Endothelial cell of umbilical vein (primary cell): ENCODE measurements around the gene MAP3K19.

Source experiments
- EZH2 ChIP-seq: IDR thresholded peaks from 2 replicates; pipeline ENCODE4 v1.6.1; 2012; ENCODE audit warnings: borderline replicate concordance, low read depth, mild to moderate bottlenecking, moderate library complexity, low read length, inconsistent platforms; ENCODE audit not compliant: severe bottlenecking
- GATA2 ChIP-seq: IDR thresholded peaks from 2 replicates; pipeline ENCODE4 v1.7.0; 2011; ENCODE audit warnings: low read depth, mild to moderate bottlenecking, moderate library complexity, mixed read lengths, low read length; ENCODE audit not compliant: insufficient read length, insufficient read depth
- JUN ChIP-seq: IDR thresholded peaks from 2 replicates; pipeline ENCODE4 v1.6.1; 2011; ENCODE audit warnings: borderline replicate concordance, low read depth; ENCODE audit not compliant: insufficient read length, insufficient read depth
- POLR2A ChIP-seq: IDR thresholded peaks from 2 replicates; pipeline ENCODE4 v1.6.1; 2012; ENCODE audit warnings: low read depth, mild to moderate bottlenecking, control low read depth, low read length
- POLR2AphosphoS5 ChIP-seq: IDR thresholded peaks from 2 replicates; pipeline ENCODE4 v1.6.1; 2012; ENCODE audit warnings: low read depth, mild to moderate bottlenecking, control low read depth, low read length, moderate library complexity; ENCODE audit not compliant: insufficient read depth
- TF ChIP-seq, protein P1 (sequence below), 2 donors: IDR thresholded peaks; 1 replicate in 1 of 2; 2 replicates in 1 of 2; pipeline ENCODE4 v1.5.1; 2011; ENCODE audit warnings: low read length in 2 of 2, mild to moderate bottlenecking in 2 of 2, moderate library complexity in 2 of 2, control low read depth in 1 of 2, inconsistent platforms in 1 of 2, low read depth in 1 of 2; ENCODE audit not compliant: insufficient read depth in 1 of 2; ENCODE audit errors: extremely low read depth in 1 of 2

GRCh38 chr2:135093670-135094330 lies 46.6 kb upstream of the MAP3K19 start:
- TF ChIP-seq, protein P1, sequence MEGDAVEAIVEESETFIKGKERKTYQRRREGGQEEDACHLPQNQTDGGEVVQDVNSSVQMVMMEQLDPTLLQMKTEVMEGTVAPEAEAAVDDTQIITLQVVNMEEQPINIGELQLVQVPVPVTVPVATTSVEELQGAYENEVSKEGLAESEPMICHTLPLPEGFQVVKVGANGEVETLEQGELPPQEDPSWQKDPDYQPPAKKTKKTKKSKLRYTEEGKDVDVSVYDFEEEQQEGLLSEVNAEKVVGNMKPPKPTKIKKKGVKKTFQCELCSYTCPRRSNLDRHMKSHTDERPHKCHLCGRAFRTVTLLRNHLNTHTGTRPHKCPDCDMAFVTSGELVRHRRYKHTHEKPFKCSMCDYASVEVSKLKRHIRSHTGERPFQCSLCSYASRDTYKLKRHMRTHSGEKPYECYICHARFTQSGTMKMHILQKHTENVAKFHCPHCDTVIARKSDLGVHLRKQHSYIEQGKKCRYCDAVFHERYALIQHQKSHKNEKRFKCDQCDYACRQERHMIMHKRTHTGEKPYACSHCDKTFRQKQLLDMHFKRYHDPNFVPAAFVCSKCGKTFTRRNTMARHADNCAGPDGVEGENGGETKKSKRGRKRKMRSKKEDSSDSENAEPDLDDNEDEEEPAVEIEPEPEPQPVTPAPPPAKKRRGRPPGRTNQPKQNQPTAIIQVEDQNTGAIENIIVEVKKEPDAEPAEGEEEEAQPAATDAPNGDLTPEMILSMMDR (IDR thresholded peaks at IDR 0.05; ENCODE audit: extremely low read depth in 1 of 2, insufficient read depth in 1 of 2, low read depth in 1 of 2, low read length in 2 of 2) = no peak
- no peak for TF ChIP-seq POLR2A
- no peak for TF ChIP-seq POLR2AphosphoS5
- TF ChIP-seq EZH2 = no peak
- no peak for TF ChIP-seq GATA2
- TF ChIP-seq JUN = no peak
